GM21381 (cell line): Measurements from ENCODE around the gene GFRA4.

Source experiments
- ATAC-seq: cut with Tn5 transposase; IDR thresholded peaks from one replicate; pipeline ENCODE4 v1.9.1; 2021; ENCODE audit warnings: mild to moderate bottlenecking, moderate library complexity; ENCODE audit not compliant: unreplicated experiment

The GFRA4 gene

GRCh38 chr20:3655131-3655405, 8.1 kb downstream of the GFRA4 start:
- no peak for ATAC-seq

GRCh38 chr20:3654326-3655130, 8.7 kb downstream of the GFRA4 start:
- no peak for ATAC-seq

GRCh38 chr20:3653921-3654320, 9.3 kb downstream of the GFRA4 start:
- ATAC-seq, result no peak

GRCh38 chr20:3652676-3653596, 10.3 kb downstream of the GFRA4 start:
- ATAC-seq, result no peak

- ATAC-seq, result no peak
Observed at GRCh38 chr20:3652221-3652620, 11.0 kb downstream of the GFRA4 start.

- no peak for ATAC-seq
Observed at GRCh38 chr20:3651204-3651962, 11.8 kb downstream of the GFRA4 start.

DNA sequence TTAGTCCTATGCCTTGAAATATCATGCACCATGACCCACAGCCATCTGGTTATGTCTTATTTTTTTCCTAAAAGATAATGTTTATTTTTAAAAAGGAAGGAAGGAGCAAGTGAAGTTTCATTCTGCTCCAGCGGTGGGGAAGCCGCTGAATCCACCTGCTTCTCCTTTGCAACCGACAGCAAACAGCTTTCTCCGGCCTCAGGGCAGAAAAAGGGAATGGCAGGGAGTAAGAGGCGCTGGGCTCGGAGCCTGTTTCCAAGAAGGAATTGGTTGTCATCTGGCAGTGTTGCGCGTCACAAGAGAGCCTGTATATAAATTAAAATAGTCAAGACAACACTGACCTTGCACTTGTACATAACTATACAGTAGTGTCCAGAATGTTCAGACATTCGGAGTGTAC, 14.2 kb downstream of the GFRA4 start:
- ATAC-seq, result no peak

DNA sequence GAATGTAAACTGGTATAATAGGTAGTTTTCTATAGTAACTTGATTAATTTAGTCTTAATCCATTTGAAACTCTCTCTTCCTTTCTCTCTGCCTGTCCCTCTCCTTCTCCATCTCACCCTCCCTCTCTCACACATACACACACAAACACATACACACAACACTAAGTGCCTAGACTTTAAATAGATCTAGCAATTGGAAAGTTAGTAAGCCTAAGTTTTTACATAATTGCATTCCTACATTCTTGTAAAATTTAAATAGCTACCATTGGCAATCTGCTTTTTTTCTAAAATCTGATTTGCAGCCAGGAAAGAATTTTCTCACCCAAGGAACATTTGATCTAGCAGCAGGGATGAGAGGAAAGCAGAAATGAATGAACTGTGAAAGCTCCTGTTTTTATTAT, 15.7 kb downstream of the GFRA4 start:
- no peak for ATAC-seq

GRCh38 chr20:3646651-3647050, 16.5 kb downstream of the GFRA4 start:
- no peak for ATAC-seq

GRCh38 chr20:3646067-3646440, 17.1 kb downstream of the GFRA4 start:
- ATAC-seq, result no peak

DNA sequence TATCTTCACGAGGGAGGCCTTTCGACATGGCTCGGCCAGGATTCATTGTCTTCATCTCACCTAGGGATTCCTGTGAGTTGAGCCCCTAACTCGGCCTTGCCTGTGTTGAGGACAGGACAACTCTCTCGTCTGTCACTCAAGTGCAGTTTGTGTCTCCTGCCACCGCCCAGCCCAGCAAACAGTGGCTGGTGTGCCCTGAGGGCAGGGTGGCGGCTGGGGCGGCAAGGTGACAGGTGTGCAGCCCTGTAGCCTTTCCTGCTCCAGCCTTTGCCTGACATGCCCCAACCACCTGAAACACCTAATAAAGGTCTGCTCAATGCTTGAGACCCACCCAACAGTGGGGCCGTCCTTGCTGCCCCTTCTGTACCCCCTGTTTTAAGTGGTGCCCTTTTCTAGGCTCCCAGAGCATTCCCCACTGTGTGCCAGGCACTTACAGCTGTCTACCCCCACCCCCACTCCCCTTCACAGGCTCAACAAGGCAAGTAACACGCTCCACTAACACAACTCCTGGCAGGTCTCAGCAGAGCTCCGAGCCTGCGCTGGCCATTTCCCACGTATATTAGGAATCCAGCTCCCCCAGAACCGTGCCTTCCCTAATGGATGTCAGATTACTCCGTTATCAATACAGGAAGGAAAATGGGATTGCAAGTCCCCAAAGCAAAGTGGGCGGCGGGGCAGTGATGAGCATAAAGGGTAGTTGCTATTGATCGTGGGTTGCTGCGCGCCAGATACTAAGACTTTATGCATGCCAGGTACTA, 17.7 kb downstream of the GFRA4 start:
- no peak for ATAC-seq

GRCh38 chr20:3640259-3640658, 22.9 kb downstream of the GFRA4 start:
- no peak for ATAC-seq

GRCh38 chr20:3635346-3635745, 27.9 kb downstream of the GFRA4 start:
- no peak for ATAC-seq

GRCh38 chr20:3633913-3634478, 29.2 kb downstream of the GFRA4 start:
- no peak for ATAC-seq

- ATAC-seq, result no peak
Observed at GRCh38 chr20:3632311-3633004, 30.7 kb downstream of the GFRA4 start.

DNA sequence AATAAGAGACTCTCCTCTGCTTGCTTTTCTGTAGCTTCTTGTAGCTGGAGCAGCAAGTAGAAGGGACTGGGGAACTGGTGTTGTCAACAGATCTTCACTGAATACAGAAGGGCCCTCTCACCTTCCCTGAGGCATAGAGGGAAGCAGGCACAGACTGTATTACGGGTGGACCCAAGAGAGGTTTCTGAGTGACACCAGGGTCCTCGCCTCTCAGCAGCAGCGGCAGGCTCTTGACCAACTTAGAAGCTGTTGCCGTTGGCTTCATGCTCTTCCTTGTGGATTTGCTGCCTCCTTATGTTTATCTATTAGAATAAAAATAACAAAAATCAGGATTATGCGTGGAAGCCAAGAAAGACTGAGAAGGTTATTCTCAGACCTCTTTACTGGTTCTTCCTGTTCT, 31.7 kb downstream of the GFRA4 start:
- no peak for ATAC-seq

GRCh38 chr20:3630429-3630828, 32.8 kb downstream of the GFRA4 start:
- ATAC-seq, result no peak

GRCh38 chr20:3629893-3630292, 33.3 kb downstream of the GFRA4 start:
- ATAC-seq, result no peak

DNA sequence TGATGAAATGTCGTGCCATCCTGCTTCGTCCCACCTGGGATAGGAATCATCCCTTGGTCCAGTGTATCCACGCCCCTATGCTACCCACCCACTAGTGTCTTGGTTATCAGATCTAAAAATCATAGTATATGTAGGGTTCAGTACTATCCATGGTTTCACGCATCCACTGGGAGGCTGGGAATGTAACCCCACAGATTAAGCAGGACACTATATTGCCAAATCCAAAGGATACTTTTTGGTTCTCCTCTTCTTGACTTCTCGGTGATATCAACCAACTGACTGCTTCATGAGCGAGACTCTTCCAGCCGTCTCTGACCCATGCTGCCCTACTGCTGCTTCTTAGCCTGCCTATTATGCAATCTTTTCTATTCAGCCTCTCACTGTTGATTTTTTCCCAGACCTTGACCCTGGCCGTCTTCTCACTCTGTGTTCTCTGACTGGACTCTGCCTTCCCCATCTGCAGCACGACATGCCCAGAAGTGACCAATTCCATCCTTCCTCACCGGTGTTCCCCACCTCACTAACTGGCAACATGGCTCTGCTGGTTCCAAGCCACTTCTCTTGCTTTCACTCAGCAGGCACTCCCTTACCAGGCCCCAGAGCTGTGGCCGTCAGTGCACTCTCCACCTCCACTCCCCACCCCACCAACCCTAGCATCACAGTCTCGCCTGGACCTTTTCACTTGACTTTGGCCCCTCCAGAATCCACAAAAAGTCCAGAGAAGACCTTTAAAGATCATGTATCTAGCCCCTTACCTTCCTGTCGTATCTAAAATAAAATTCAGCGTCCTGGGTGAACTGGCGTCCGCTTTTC, 34.5 kb downstream of the GFRA4 start:
- ATAC-seq, result no peak
